ENCODE measurements around the gene ATG7. TPM values are rescaled to one million over a fixed set of nuclear protein-coding genes. Genes with fewer than 3 reads are reported as not detected.

The ATG7 gene
- polyA plus RNA-seq, 1 donor (not counting 4 experiments of a cell fraction or from before 2014, with no cell fraction given), result 27.9 TPM

GRCh38 chr3:11317300-11317699 is 45.1 kb downstream of the ATG7 start:
- Histone ChIP-seq H3K4me2 (ENCODE audit: control insufficient read depth, extremely low read depth, insufficient read depth, low read depth, low read length) (no peak overlapping the region), H4K20me1 (ENCODE audit: control insufficient read depth, extremely low read depth, insufficient read depth, low read length) (no peaks in the 10 kb centered on the region), H2AFZ (ENCODE audit: control insufficient read depth, low read length) (no peak overlapping the region), H3K36me3 (ENCODE audit: control insufficient read depth in 2 of 2, extremely low read depth in 1 of 2, insufficient read depth in 2 of 2, low read length in 2 of 2) (peaks cover 10 to 22% of the 10 kb centered on the region in 2 experiments), H3K4me3 (ENCODE audit: control insufficient read depth in 2 of 3, extremely low read depth in 1 of 3, insufficient read depth in 2 of 3, low read depth in 1 of 3, low read length in 3 of 3) (no peak overlapping the region), H3K9me1 (ENCODE audit: control insufficient read depth, extremely low read depth, insufficient read depth, low read length) (no peaks in the 10 kb centered on the region), H3K4me1 (ENCODE audit: control insufficient read depth, extremely low read depth, insufficient read depth, low read length) (no peaks in the 10 kb centered on the region), H3K27ac (ENCODE audit: control insufficient read depth, insufficient read depth, low read length) (no peak overlapping the region), H3K9ac (ENCODE audit: control insufficient read depth, extremely low read depth, insufficient read depth, low read length) (no peak overlapping the region), H3K9me3 (ENCODE audit: control insufficient read depth, low read depth, low read length) (no peaks in the 10 kb centered on the region), H3K79me2 (ENCODE audit: control insufficient read depth, insufficient read depth, low read length) (no peaks in the 10 kb centered on the region), H3K27me3 (ENCODE audit: control insufficient read depth, extremely low read depth, insufficient read depth, low read length) (no peaks in the 10 kb centered on the region)
- no peak for DNase-seq (ENCODE audit: low read depth, low spot score)
- TF ChIP-seq, protein P1, sequence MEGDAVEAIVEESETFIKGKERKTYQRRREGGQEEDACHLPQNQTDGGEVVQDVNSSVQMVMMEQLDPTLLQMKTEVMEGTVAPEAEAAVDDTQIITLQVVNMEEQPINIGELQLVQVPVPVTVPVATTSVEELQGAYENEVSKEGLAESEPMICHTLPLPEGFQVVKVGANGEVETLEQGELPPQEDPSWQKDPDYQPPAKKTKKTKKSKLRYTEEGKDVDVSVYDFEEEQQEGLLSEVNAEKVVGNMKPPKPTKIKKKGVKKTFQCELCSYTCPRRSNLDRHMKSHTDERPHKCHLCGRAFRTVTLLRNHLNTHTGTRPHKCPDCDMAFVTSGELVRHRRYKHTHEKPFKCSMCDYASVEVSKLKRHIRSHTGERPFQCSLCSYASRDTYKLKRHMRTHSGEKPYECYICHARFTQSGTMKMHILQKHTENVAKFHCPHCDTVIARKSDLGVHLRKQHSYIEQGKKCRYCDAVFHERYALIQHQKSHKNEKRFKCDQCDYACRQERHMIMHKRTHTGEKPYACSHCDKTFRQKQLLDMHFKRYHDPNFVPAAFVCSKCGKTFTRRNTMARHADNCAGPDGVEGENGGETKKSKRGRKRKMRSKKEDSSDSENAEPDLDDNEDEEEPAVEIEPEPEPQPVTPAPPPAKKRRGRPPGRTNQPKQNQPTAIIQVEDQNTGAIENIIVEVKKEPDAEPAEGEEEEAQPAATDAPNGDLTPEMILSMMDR (optimal IDR thresholded peaks at IDR 0.05 in 1 of 3, IDR thresholded peaks at IDR 0.05 in 1 of 3, conservative IDR thresholded peaks at IDR 0.05 in 1 of 3; ENCODE audit: extremely low read depth in 1 of 3, insufficient read depth in 2 of 3, low read length in 3 of 3), result no peak
- no peak for TF ChIP-seq EZH2 (IDR thresholded peaks at IDR 0.05; ENCODE audit: low read length)
- dilution Hi-C loops (cut with MboI; ENCODE audit: extremely low pct_ligation_motif_present, low sequenced_read_pairs), result no loop called here
- no peak for FAIRE-seq

GRCh38 chr3:11322931-11323330 is 50.7 kb downstream of the ATG7 start:
- Histone ChIP-seq H3K4me3 (ENCODE audit: control insufficient read depth in 2 of 3, extremely low read depth in 1 of 3, insufficient read depth in 2 of 3, low read depth in 1 of 3, low read length in 3 of 3) (no peak overlapping the region), H3K79me2 (ENCODE audit: control insufficient read depth, insufficient read depth, low read length) (no peaks in the 10 kb centered on the region), H3K9me3 (ENCODE audit: control insufficient read depth, low read depth, low read length) (no peaks in the 10 kb centered on the region), H3K36me3 (ENCODE audit: control insufficient read depth in 2 of 2, extremely low read depth in 1 of 2, insufficient read depth in 2 of 2, low read length in 2 of 2) (peaks cover 10 to 19% of the 10 kb centered on the region in 2 experiments), H3K27ac (ENCODE audit: control insufficient read depth, insufficient read depth, low read length) (no peak overlapping the region), H3K9ac (ENCODE audit: control insufficient read depth, extremely low read depth, insufficient read depth, low read length) (no peak overlapping the region), H4K20me1 (ENCODE audit: control insufficient read depth, extremely low read depth, insufficient read depth, low read length) (no peaks in the 10 kb centered on the region), H3K4me2 (ENCODE audit: control insufficient read depth, extremely low read depth, insufficient read depth, low read depth, low read length) (no peak overlapping the region), H3K27me3 (ENCODE audit: control insufficient read depth, extremely low read depth, insufficient read depth, low read length) (no peaks in the 10 kb centered on the region), H2AFZ (ENCODE audit: control insufficient read depth, low read length) (no peak overlapping the region), H3K4me1 (ENCODE audit: control insufficient read depth, extremely low read depth, insufficient read depth, low read length) (no peaks in the 10 kb centered on the region), H3K9me1 (ENCODE audit: control insufficient read depth, extremely low read depth, insufficient read depth, low read length) (no peaks in the 10 kb centered on the region)
- FAIRE-seq (no peak), DNase-seq (ENCODE audit: low read depth, low spot score) (no peak)
- dilution Hi-C loops (cut with MboI; ENCODE audit: extremely low pct_ligation_motif_present, low sequenced_read_pairs), result no loop called here
- TF ChIP-seq EZH2 (IDR thresholded peaks at IDR 0.05; ENCODE audit: low read length), result no peak
- TF ChIP-seq, protein P1 (optimal IDR thresholded peaks at IDR 0.05 in 1 of 3, IDR thresholded peaks at IDR 0.05 in 1 of 3, conservative IDR thresholded peaks at IDR 0.05 in 1 of 3; ENCODE audit: extremely low read depth in 1 of 3, insufficient read depth in 2 of 3, low read length in 3 of 3), result no peak

Measured in keratinocyte (primary cell).